ENCODE data around the gene BANP. TPM values are rescaled to one million over a fixed set of nuclear protein-coding genes. Genes with fewer than 3 reads are reported as not detected.

The BANP gene
- total and polyA plus RNA-seq, 2 experiments from 2014 or later = 14.8 TPM

- no peak for DNase-seq
- Histone ChIP-seq H3K9me2 (ENCODE audit: insufficient read depth) (no peaks in the 10 kb centered on the region), H3K4me1 (ENCODE audit: insufficient read depth) (no peaks in the 10 kb centered on the region), H3K4me3 (no peak overlapping the region), H3K36me3 (ENCODE audit: low read depth) (no peaks in the 10 kb centered on the region), H3K9me3 (ENCODE audit: low read depth) (no peaks in the 10 kb centered on the region), H3F3A (ENCODE audit: insufficient read depth) (no peaks in the 10 kb centered on the region), H3K27me3 (replicated peaks; ENCODE audit: insufficient read depth) (no peaks in the 10 kb centered on the region), H3K9ac (no peak overlapping the region), H3K4me2 (ENCODE audit: unreplicated experiment) (no peak overlapping the region), H3K79me2 (ENCODE audit: insufficient read depth) (no peaks in the 10 kb centered on the region), H3K27ac (no peak overlapping the region), H4K20me1 (ENCODE audit: insufficient read depth) (no peaks in the 10 kb centered on the region), H2AFZ (no peak overlapping the region)
- in situ Hi-C loops (cut with MboI) = no loop called here
- WGBS, 2 experiments (ENCODE audit: low coverage in 1 of 2, low lambda C conversion rate in 2 of 2, missing lambda C conversion rate in 2 of 2) = 94 to 97% methylated on average over 7 of the region's 7 CpGs
- TF ChIP-seq EZH2 (IDR thresholded peaks at IDR 0.05; ENCODE audit: insufficient read depth, poor library complexity, severe bottlenecking) (no peak), EZH2phosphoT487 (IDR thresholded peaks at IDR 0.05; ENCODE audit: insufficient read depth, low read depth) (no peak)
These were observed 104.1 kb downstream of the BANP start for GRCh38 chr16:88055356-88055755.

DNA sequence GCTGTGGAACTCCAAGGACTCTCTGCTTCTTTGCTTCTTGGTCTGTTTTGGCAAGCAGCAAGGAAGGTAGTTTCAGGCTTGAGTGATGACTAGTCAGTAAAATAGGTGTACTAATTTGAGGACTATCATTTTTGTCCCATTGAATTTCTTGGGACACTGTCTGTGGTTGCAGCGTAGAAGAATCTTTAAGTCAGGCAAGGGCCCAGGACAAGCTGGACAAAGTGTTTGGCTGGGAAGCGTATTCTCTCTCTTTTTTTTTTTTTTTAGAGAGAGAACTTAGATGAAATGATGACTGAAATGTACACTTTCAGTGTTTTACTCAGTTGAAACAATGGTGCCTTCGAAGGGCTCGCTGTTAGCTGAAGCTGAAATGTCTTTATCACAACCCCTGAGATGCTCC is 105.0 kb downstream of the BANP start:
- no peak overlapping the region for H3K4me3 ChIP-seq
- no peak overlapping the region for H3K9ac ChIP-seq
- no peaks in the 10 kb centered on the region for H3K9me2 ChIP-seq (ENCODE audit: insufficient read depth)
- H3K27ac ChIP-seq = no peak overlapping the region
- no peaks in the 10 kb centered on the region for H4K20me1 ChIP-seq (ENCODE audit: insufficient read depth)
- DNase-seq = no peak
- WGBS, 2 experiments (ENCODE audit: low coverage in 1 of 2, low lambda C conversion rate in 2 of 2, missing lambda C conversion rate in 2 of 2) = 63 to 64% methylated on average over 4 of the region's 4 CpGs
- in situ Hi-C loops (cut with MboI) = no loop called here
- H2AFZ ChIP-seq = no peak overlapping the region
- no peaks in the 10 kb centered on the region for H3K36me3 ChIP-seq (ENCODE audit: low read depth)
- TF ChIP-seq EZH2 (IDR thresholded peaks at IDR 0.05; ENCODE audit: insufficient read depth, poor library complexity, severe bottlenecking) = no peak
- TF ChIP-seq EZH2phosphoT487 (IDR thresholded peaks at IDR 0.05; ENCODE audit: insufficient read depth, low read depth) = no peak
- H3K27me3 ChIP-seq (replicated peaks; ENCODE audit: insufficient read depth) = no peaks in the 10 kb centered on the region
- H3F3A ChIP-seq (ENCODE audit: insufficient read depth) = peaks cover 3% of the 10 kb centered on the region; the same call in 1 of the 2 replicates
- no peaks in the 10 kb centered on the region for H3K9me3 ChIP-seq (ENCODE audit: low read depth)
- no peak overlapping the region for H3K4me2 ChIP-seq (ENCODE audit: unreplicated experiment)
- no peaks in the 10 kb centered on the region for H3K4me1 ChIP-seq (ENCODE audit: insufficient read depth)
- H3K79me2 ChIP-seq (ENCODE audit: insufficient read depth) = no peaks in the 10 kb centered on the region

GRCh38 chr16:88057656-88058055 is 106.4 kb downstream of the BANP start:
- H3K9ac ChIP-seq = no peak overlapping the region
- no peaks in the 10 kb centered on the region for H3K27me3 ChIP-seq (replicated peaks; ENCODE audit: insufficient read depth)
- in situ Hi-C loops (cut with MboI) = no loop called here
- no peak overlapping the region for H2AFZ ChIP-seq
- H3K9me3 ChIP-seq (ENCODE audit: low read depth) = no peaks in the 10 kb centered on the region
- peaks cover 16% of the 10 kb centered on the region for H3F3A ChIP-seq (ENCODE audit: insufficient read depth)
- H3K36me3 ChIP-seq (ENCODE audit: low read depth) = no peaks in the 10 kb centered on the region
- no peaks in the 10 kb centered on the region for H3K9me2 ChIP-seq (ENCODE audit: insufficient read depth)
- DNase-seq = no peak
- no peak overlapping the region for H3K27ac ChIP-seq
- no peak overlapping the region for H3K4me2 ChIP-seq (ENCODE audit: unreplicated experiment)
- no peak overlapping the region for H3K4me3 ChIP-seq
- no peaks in the 10 kb centered on the region for H4K20me1 ChIP-seq (ENCODE audit: insufficient read depth)
- WGBS, 2 experiments (ENCODE audit: low coverage in 1 of 2, low lambda C conversion rate in 2 of 2, missing lambda C conversion rate in 2 of 2) = 96 to 98% methylated on average over 23 to 26 of the region's 26 CpGs
- H3K79me2 ChIP-seq (ENCODE audit: insufficient read depth) = no peaks in the 10 kb centered on the region
- TF ChIP-seq EZH2 (IDR thresholded peaks at IDR 0.05; ENCODE audit: insufficient read depth, poor library complexity, severe bottlenecking) (no peak), EZH2phosphoT487 (IDR thresholded peaks at IDR 0.05; ENCODE audit: insufficient read depth, low read depth) (no peak)
- peaks cover 10% of the 10 kb centered on the region for H3K4me1 ChIP-seq (ENCODE audit: insufficient read depth)

DNA sequence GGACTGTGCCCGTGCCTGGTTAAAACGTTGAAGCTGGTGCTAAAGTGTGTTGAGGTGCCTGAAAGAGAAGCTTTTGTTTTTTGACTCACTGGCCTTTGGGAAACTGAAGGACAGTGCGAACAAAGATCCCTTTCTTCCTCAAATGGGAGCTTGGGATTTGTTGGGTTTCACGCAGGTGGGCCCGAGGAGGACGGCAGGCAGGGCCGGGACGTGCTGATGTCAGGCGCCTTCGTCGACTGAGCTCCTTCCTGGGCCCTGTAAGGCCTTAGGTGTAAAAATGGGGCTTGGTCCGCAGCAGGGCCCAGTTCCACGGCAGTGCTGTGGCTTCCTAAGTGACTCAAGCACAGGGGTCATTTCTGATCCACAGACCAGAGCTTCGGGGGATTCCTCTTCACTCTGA is 106.9 kb downstream of the BANP start:
- Histone ChIP-seq H4K20me1 (ENCODE audit: insufficient read depth) (no peaks in the 10 kb centered on the region), H3K4me3 (no peak overlapping the region), H3K4me2 (ENCODE audit: unreplicated experiment) (no peak overlapping the region), H3F3A (ENCODE audit: insufficient read depth) (peaks cover 20% of the 10 kb centered on the region), H3K9me3 (ENCODE audit: low read depth) (no peaks in the 10 kb centered on the region), H2AFZ (no peak overlapping the region), H3K79me2 (ENCODE audit: insufficient read depth) (no peaks in the 10 kb centered on the region), H3K9me2 (ENCODE audit: insufficient read depth) (no peaks in the 10 kb centered on the region), H3K36me3 (ENCODE audit: low read depth) (no peaks in the 10 kb centered on the region), H3K4me1 (ENCODE audit: insufficient read depth) (peaks cover 15% of the 10 kb centered on the region), H3K27me3 (replicated peaks; ENCODE audit: insufficient read depth) (no peaks in the 10 kb centered on the region), H3K27ac (no peak overlapping the region), H3K9ac (no peak overlapping the region)
- in situ Hi-C loops (cut with MboI) = no loop called here
- WGBS, 2 experiments (ENCODE audit: low coverage in 1 of 2, low lambda C conversion rate in 2 of 2, missing lambda C conversion rate in 2 of 2) = 95 to 96% methylated on average over 14 of the region's 14 CpGs
- DNase-seq = no peak
- TF ChIP-seq EZH2phosphoT487 (IDR thresholded peaks at IDR 0.05; ENCODE audit: insufficient read depth, low read depth) = no peak

DNA sequence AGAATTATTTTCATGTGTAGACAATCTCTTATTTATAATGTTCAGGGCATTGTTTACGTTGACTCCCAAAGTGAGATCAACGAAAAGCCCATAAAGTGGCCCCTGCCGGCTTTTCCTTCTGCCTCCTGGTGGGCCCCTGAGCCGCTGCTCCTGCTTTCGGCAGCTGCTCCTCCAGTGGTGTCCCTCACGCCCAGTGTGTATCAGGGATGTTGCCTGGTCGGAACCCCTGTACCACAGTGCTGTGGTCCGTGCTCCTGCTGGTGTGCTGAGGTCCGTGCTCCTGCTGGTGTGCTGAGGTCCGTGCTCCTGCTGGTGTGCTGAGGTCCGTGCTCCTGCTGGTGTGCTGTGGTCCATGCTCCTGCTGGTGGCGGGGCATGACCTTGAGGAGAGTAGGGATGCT is 107.6 kb downstream of the BANP start:
- H3K4me2 ChIP-seq (ENCODE audit: unreplicated experiment) = no peak overlapping the region
- 97 to 100% methylated on average over 12 of the region's 12 CpGs for WGBS, 2 experiments (ENCODE audit: low coverage in 1 of 2, low lambda C conversion rate in 2 of 2, missing lambda C conversion rate in 2 of 2)
- H3F3A ChIP-seq (ENCODE audit: insufficient read depth) = peaks cover 27% of the 10 kb centered on the region
- H3K9ac ChIP-seq = no peak overlapping the region
- no peaks in the 10 kb centered on the region for H3K27me3 ChIP-seq (replicated peaks; ENCODE audit: insufficient read depth)
- no peaks in the 10 kb centered on the region for H3K79me2 ChIP-seq (ENCODE audit: insufficient read depth)
- H3K27ac ChIP-seq = no peak overlapping the region
- H2AFZ ChIP-seq = no peak overlapping the region
- DNase-seq = no peak
- in situ Hi-C loops (cut with MboI) = no loop called here
- H3K36me3 ChIP-seq (ENCODE audit: low read depth) = no peaks in the 10 kb centered on the region
- no peak for TF ChIP-seq EZH2 (IDR thresholded peaks at IDR 0.05; ENCODE audit: insufficient read depth, poor library complexity, severe bottlenecking)
- TF ChIP-seq EZH2phosphoT487 (IDR thresholded peaks at IDR 0.05; ENCODE audit: insufficient read depth, low read depth) = no peak
- H3K9me3 ChIP-seq (ENCODE audit: low read depth) = no peaks in the 10 kb centered on the region
- H3K9me2 ChIP-seq (ENCODE audit: insufficient read depth) = no peaks in the 10 kb centered on the region
- H4K20me1 ChIP-seq (ENCODE audit: insufficient read depth) = no peaks in the 10 kb centered on the region
- H3K4me1 ChIP-seq (ENCODE audit: insufficient read depth) = peaks cover 22% of the 10 kb centered on the region
- H3K4me3 ChIP-seq = no peak overlapping the region

Measured in GM23248 (cell line).